Keratinocyte (primary cell): ENCODE data around the gene SRRT. TPM values are rescaled to one million over a fixed set of nuclear protein-coding genes. Genes with fewer than 3 reads are reported as not detected.

Experiments
- DNase-seq: peaks from one replicate; pipeline ENCODE4 v3.0.0-alpha.2; 2011; ENCODE audit warnings: low read depth, missing footprints, low spot score
- FAIRE-seq: peaks from 2 replicates; lab custom pipeline; 2011; peaks lifted over from hg19 to GRCh38; lab: Jason Lieb, UNC
- H2AFZ ChIP-seq: 2 replicates; pipeline ENCODE4 v1.6.0; 2012; ENCODE audit warnings: low read length, control low read depth, inconsistent platforms; ENCODE audit not compliant: control insufficient read depth
- H3K27ac ChIP-seq: 2 replicates; pipeline ENCODE4 v1.5.1; 2011; ENCODE audit warnings: low read length; ENCODE audit not compliant: control insufficient read depth, insufficient read depth
- H3K27me3 ChIP-seq: 3 replicates; pipeline ENCODE4 v1.6.0; 2011; ENCODE audit warnings: low read length; ENCODE audit not compliant: control insufficient read depth, insufficient read depth; ENCODE audit errors: extremely low read depth
- H3K36me3 ChIP-seq, 2 experiments: 2 replicates in 1 of 2; 3 replicates in 1 of 2; pipeline ENCODE4 v1.5.1; 2011; ENCODE audit warnings: low read length in 2 of 2, mild to moderate bottlenecking in 1 of 2; ENCODE audit not compliant: control insufficient read depth in 2 of 2, insufficient read depth in 2 of 2; ENCODE audit errors: extremely low read depth in 1 of 2
- H3K4me1 ChIP-seq: 3 replicates; pipeline ENCODE4 v1.5.1; 2011; ENCODE audit warnings: low read length; ENCODE audit not compliant: control insufficient read depth, insufficient read depth; ENCODE audit errors: extremely low read depth
- H3K4me2 ChIP-seq: 3 replicates; pipeline ENCODE4 v1.6.0; 2011; ENCODE audit warnings: low read depth, low read length; ENCODE audit not compliant: control insufficient read depth, insufficient read depth; ENCODE audit errors: extremely low read depth
- H3K4me3 ChIP-seq, 3 experiments: fragments of 200-600 bp in 1 of 3; sonication (generic) in 1 of 3; 2 replicates in 2 of 3; 3 replicates in 1 of 3; pipeline ENCODE4 v1.5.1; 2011 to 2016; ENCODE audit warnings: low read length in 3 of 3, mild to moderate bottlenecking in 3 of 3, control low read depth in 2 of 3, inconsistent platforms in 1 of 3, low read depth in 1 of 3, mixed read lengths in 1 of 3, mixed run types in 1 of 3, moderate library complexity in 1 of 3; ENCODE audit not compliant: control insufficient read depth in 2 of 3, insufficient read depth in 2 of 3; ENCODE audit errors: extremely low read depth in 1 of 3
- H3K79me2 ChIP-seq: 2 replicates; pipeline ENCODE4 v1.6.0; 2012; ENCODE audit warnings: low read length; ENCODE audit not compliant: control insufficient read depth, insufficient read depth
- H3K9ac ChIP-seq: 3 replicates; pipeline ENCODE4 v1.6.0; 2011; ENCODE audit warnings: low read length; ENCODE audit not compliant: control insufficient read depth, insufficient read depth; ENCODE audit errors: extremely low read depth
- H3K9me1 ChIP-seq: 3 replicates; pipeline ENCODE4 v1.6.0; 2011; ENCODE audit warnings: low read length; ENCODE audit not compliant: control insufficient read depth, insufficient read depth; ENCODE audit errors: extremely low read depth
- H3K9me3 ChIP-seq: 2 replicates; pipeline ENCODE4 v1.5.1; 2012; ENCODE audit warnings: low read depth, low read length; ENCODE audit not compliant: control insufficient read depth
- H4K20me1 ChIP-seq: 3 replicates; pipeline ENCODE4 v1.6.0; 2011; ENCODE audit warnings: low read length; ENCODE audit not compliant: control insufficient read depth, insufficient read depth; ENCODE audit errors: extremely low read depth
- CTCF ChIP-seq, 3 experiments: IDR thresholded peaks in 1 of 3; conservative IDR thresholded peaks in 1 of 3; optimal IDR thresholded peaks in 1 of 3; 2 replicates in 2 of 3; 3 replicates in 1 of 3; pipeline versions ENCODE3 to v1.5.1; 2011; ENCODE audit warnings: low read length in 3 of 3, mild to moderate bottlenecking in 3 of 3, moderate library complexity in 2 of 3, control low read depth in 1 of 3, inconsistent platforms in 1 of 3; ENCODE audit not compliant: insufficient read depth in 2 of 3; ENCODE audit errors: extremely low read depth in 1 of 3
- EZH2 ChIP-seq: IDR thresholded peaks from one replicate; pipeline ENCODE4 v1.6.1; 2012; ENCODE audit warnings: inconsistent platforms, mild to moderate bottlenecking, low read length, moderate library complexity
- dilution Hi-C: fragments of 300-500 bp; cut with MboI; formaldehyde crosslinking; loops from one replicate; pipeline ENCODE4 v1.7.0; 2020; ENCODE audit warnings: low sequenced_read_pairs; ENCODE audit not compliant: extremely low pct_ligation_motif_present
- polyA plus RNA-seq, 5 experiments: library from polyadenylated mRNA; depleted of rRNA in 3 of 5; stranded (reverse) in 3 of 5; stranded (forward) in 1 of 5; unstranded in 1 of 5; fragments of >200 nt; gene quantifications; 1 replicate in 1 of 5; 2 replicates in 3 of 5; 3 replicates in 1 of 5; pipeline versions ENCODE4 v1.2.1 to v1.2.3, GENCODE V29; 2011 to 2012; ENCODE audit warnings: missing spikeins in 2 of 5, low read depth in 1 of 5, low replicate concordance in 1 of 5

SRRT gene
- polyA plus RNA-seq, 1 donor (not counting 4 experiments of a cell fraction or from before 2014, with no cell fraction given) = 42.2 TPM

- peaks cover 29% of the 10 kb centered on the region for H3K4me1 ChIP-seq
- no peak overlapping the region for H3K4me2 ChIP-seq
- no peak overlapping the region for H3K9ac ChIP-seq
- H3K36me3 ChIP-seq = peaks cover 14 to 28% of the 10 kb centered on the region in 2 experiments
- no peaks in the 10 kb centered on the region for H3K27me3 ChIP-seq
- H4K20me1 ChIP-seq = no peaks in the 10 kb centered on the region
- no peak overlapping the region for H3K27ac ChIP-seq
- H3K4me3 ChIP-seq = no peak overlapping the region
- DNase-seq (no peak), FAIRE-seq (no peak)
- dilution Hi-C loops = no loop called here
- H2AFZ ChIP-seq = no peak overlapping the region
- no peaks in the 10 kb centered on the region for H3K9me1 ChIP-seq
- TF ChIP-seq CTCF (optimal IDR thresholded peaks at IDR 0.05 in 1 of 3, IDR thresholded peaks at IDR 0.05 in 1 of 3, conservative IDR thresholded peaks at IDR 0.05 in 1 of 3; ENCODE audit: extremely low read depth in 1 of 3, insufficient read depth in 2 of 3, low read length in 3 of 3) (no peak), EZH2 (no peak)
- H3K9me3 ChIP-seq = no peaks in the 10 kb centered on the region
- peaks cover 22% of the 10 kb centered on the region for H3K79me2 ChIP-seq
These were observed 10.5 kb upstream of the SRRT start for GRCh38 chr7:100864263-100864845.

- H3K9ac ChIP-seq = peak overlapping the region; percentile 99
- H3K9me3 ChIP-seq = no peaks in the 10 kb centered on the region
- no peak overlapping the region for H2AFZ ChIP-seq
- FAIRE-seq = peak; percentile 97
- peaks cover 11 to 27% of the 10 kb centered on the region in 2 experiments for H3K36me3 ChIP-seq
- peak overlapping the region; percentile 95 for H3K27ac ChIP-seq
- peak overlapping the region; percentile 95 for H3K4me2 ChIP-seq
- H4K20me1 ChIP-seq = no peaks in the 10 kb centered on the region
- no peaks in the 10 kb centered on the region for H3K9me1 ChIP-seq
- H3K27me3 ChIP-seq = no peaks in the 10 kb centered on the region
- peaks cover 30% of the 10 kb centered on the region for H3K4me1 ChIP-seq
- peak overlapping the region; percentile 46 to 97 (median 95) for H3K4me3 ChIP-seq
- TF ChIP-seq EZH2 (no peak), CTCF (optimal IDR thresholded peaks at IDR 0.05 in 1 of 3, IDR thresholded peaks at IDR 0.05 in 1 of 3, conservative IDR thresholded peaks at IDR 0.05 in 1 of 3; ENCODE audit: extremely low read depth in 1 of 3, insufficient read depth in 2 of 3, low read length in 3 of 3) (peak in 2 of 3 experiments; percentile 19 to 30)
- dilution Hi-C loops = no loop called here
- H3K79me2 ChIP-seq = peaks cover 31% of the 10 kb centered on the region
- peak; percentile 90 for DNase-seq
These were observed 9.5 kb upstream of the SRRT start for GRCh38 chr7:100865372-100865911.
